ENCODE results near the gene ABCA7.

Gene ABCA7

GRCh38 chr19:1007399-1008251 is 32.3 kb upstream of the ABCA7 start:
- Histone ChIP-seq H3K9me3 (no peaks in the 10 kb centered on the region), H3K27me3 (ENCODE audit: low read depth) (no peaks in the 10 kb centered on the region), H3K4me3 (no peak overlapping the region), H3K4me1 (no peaks in the 10 kb centered on the region), H3K36me3 (replicated peaks) (peaks cover 28% of the 10 kb centered on the region)
- DNase-seq (ENCODE audit: low spot score in 2 of 2): no peak
- in situ Hi-C loops (cut with MboI; ENCODE audit: low sequenced_read_pairs): no loop called here

- H3K36me3 ChIP-seq (replicated peaks): peaks cover 34% of the 10 kb centered on the region
- no peak overlapping the region for H3K4me3 ChIP-seq
- DNase-seq (ENCODE audit: low spot score in 2 of 2): no peak
- no peaks in the 10 kb centered on the region for H3K4me1 ChIP-seq
- no peaks in the 10 kb centered on the region for H3K9me3 ChIP-seq
- no peaks in the 10 kb centered on the region for H3K27me3 ChIP-seq (ENCODE audit: low read depth)
- in situ Hi-C loops (cut with MboI; ENCODE audit: low sequenced_read_pairs): no loop called here
Observed at GRCh38 chr19:1008268-1009040, 31.5 kb upstream of the ABCA7 start.

- no peak overlapping the region for H3K4me3 ChIP-seq
- in situ Hi-C loops (cut with MboI; ENCODE audit: low sequenced_read_pairs): no loop called here
- no peaks in the 10 kb centered on the region for H3K9me3 ChIP-seq
- no peak for DNase-seq (ENCODE audit: low spot score in 2 of 2)
- peaks cover 43% of the 10 kb centered on the region for H3K36me3 ChIP-seq (replicated peaks)
- no peaks in the 10 kb centered on the region for H3K4me1 ChIP-seq
- H3K27me3 ChIP-seq (ENCODE audit: low read depth): no peaks in the 10 kb centered on the region
Observed at GRCh38 chr19:1009041-1009980, 30.6 kb upstream of the ABCA7 start.

- DNase-seq (ENCODE audit: low spot score in 2 of 2): no peak
- H3K9me3 ChIP-seq: no peaks in the 10 kb centered on the region
- H3K27me3 ChIP-seq (ENCODE audit: low read depth): no peaks in the 10 kb centered on the region
- no peak overlapping the region for H3K4me3 ChIP-seq
- peaks cover 48% of the 10 kb centered on the region for H3K36me3 ChIP-seq (replicated peaks)
- in situ Hi-C loops (cut with MboI; ENCODE audit: low sequenced_read_pairs): no loop called here
- no peaks in the 10 kb centered on the region for H3K4me1 ChIP-seq
Observed at GRCh38 chr19:1009981-1010538, 29.8 kb upstream of the ABCA7 start.

- Histone ChIP-seq H3K27me3 (ENCODE audit: low read depth) (no peaks in the 10 kb centered on the region), H3K9me3 (no peaks in the 10 kb centered on the region), H3K4me3 (no peak overlapping the region), H3K36me3 (replicated peaks) (peaks cover 54% of the 10 kb centered on the region), H3K4me1 (no peaks in the 10 kb centered on the region)
- DNase-seq (ENCODE audit: low spot score in 2 of 2): no peak
- in situ Hi-C loops (cut with MboI; ENCODE audit: low sequenced_read_pairs): no loop called here
Observed at GRCh38 chr19:1010586-1011510, 29.1 kb upstream of the ABCA7 start.

GRCh38 chr19:1011831-1012333 is 28.0 kb upstream of the ABCA7 start:
- Histone ChIP-seq H3K4me1 (no peaks in the 10 kb centered on the region), H3K36me3 (replicated peaks) (peaks cover 54% of the 10 kb centered on the region)

GRCh38 chr19:1012334-1012733 is 27.6 kb upstream of the ABCA7 start:
- peaks cover 57% of the 10 kb centered on the region for H3K36me3 ChIP-seq (replicated peaks)
- H3K27me3 ChIP-seq (ENCODE audit: low read depth): no peaks in the 10 kb centered on the region
- no peaks in the 10 kb centered on the region for H3K4me1 ChIP-seq
- no peak for DNase-seq (ENCODE audit: low spot score in 2 of 2)
- H3K9me3 ChIP-seq: no peaks in the 10 kb centered on the region
- H3K4me3 ChIP-seq: no peak overlapping the region
- in situ Hi-C loops (cut with MboI; ENCODE audit: low sequenced_read_pairs): no loop called here

More at GRCh38 chr19:1011831-1012333, 28.0 kb upstream of the ABCA7 start:
- no peak overlapping the region for H3K4me3 ChIP-seq
- H3K9me3 ChIP-seq: no peaks in the 10 kb centered on the region
- H3K27me3 ChIP-seq (ENCODE audit: low read depth): no peaks in the 10 kb centered on the region
- in situ Hi-C loops (cut with MboI; ENCODE audit: low sequenced_read_pairs): no loop called here
- no peak for DNase-seq (ENCODE audit: low spot score in 2 of 2)

- in situ Hi-C loops (cut with MboI; ENCODE audit: low sequenced_read_pairs): no loop called here
- DNase-seq (ENCODE audit: low spot score in 2 of 2): no peak
- no peaks in the 10 kb centered on the region for H3K9me3 ChIP-seq
- H3K4me1 ChIP-seq: no peaks in the 10 kb centered on the region
- no peak overlapping the region for H3K4me3 ChIP-seq
- H3K27me3 ChIP-seq (ENCODE audit: low read depth): no peaks in the 10 kb centered on the region
- H3K36me3 ChIP-seq (replicated peaks): peaks cover 62% of the 10 kb centered on the region
Observed at GRCh38 chr19:1013218-1013617, 26.7 kb upstream of the ABCA7 start.

- Histone ChIP-seq H3K36me3 (replicated peaks) (peaks cover 70% of the 10 kb centered on the region), H3K27me3 (ENCODE audit: low read depth) (no peaks in the 10 kb centered on the region), H3K4me3 (no peak overlapping the region), H3K4me1 (peaks cover 5% of the 10 kb centered on the region; the same call in 1 of the 2 replicates), H3K9me3 (no peaks in the 10 kb centered on the region)
- no peak for DNase-seq (ENCODE audit: low spot score in 2 of 2)
- in situ Hi-C loops (cut with MboI; ENCODE audit: low sequenced_read_pairs): no loop called here
Observed at GRCh38 chr19:1014161-1015060, 25.5 kb upstream of the ABCA7 start.

- peaks cover 5% of the 10 kb centered on the region; the same call in 1 of the 2 replicates for H3K4me1 ChIP-seq
- no peak overlapping the region for H3K4me3 ChIP-seq
- H3K27me3 ChIP-seq (ENCODE audit: low read depth): no peaks in the 10 kb centered on the region
- H3K9me3 ChIP-seq: no peaks in the 10 kb centered on the region
- peaks cover 63% of the 10 kb centered on the region for H3K36me3 ChIP-seq (replicated peaks)
- in situ Hi-C loops (cut with MboI; ENCODE audit: low sequenced_read_pairs): no loop called here
- DNase-seq (ENCODE audit: low spot score in 2 of 2): no peak
Observed at GRCh38 chr19:1015061-1015781, 24.7 kb upstream of the ABCA7 start.
